Panc1 (cell line): ENCODE results near the gene NOA1.

Experiments
- CTCF ChIP-seq: fragments of 450-650 bp; IDR thresholded peaks from 2 replicates; pipeline ENCODE4 v1.5.1; 2017; ENCODE audit warnings: mild to moderate bottlenecking
- REST ChIP-seq, 2 experiments: IDR thresholded peaks; 2 replicates each; pipeline ENCODE4 v1.6.1; 2011 to 2012; ENCODE audit warnings: low read depth in 2 of 2, control low read depth in 1 of 2, low read length in 1 of 2, mild to moderate bottlenecking in 1 of 2, moderate library complexity in 1 of 2; ENCODE audit not compliant: insufficient read depth in 1 of 2

GRCh38 chr4:56986192-56986591 lies 8.8 kb upstream of the NOA1 start:
- TF ChIP-seq REST (IDR thresholded peaks at IDR 0.05; ENCODE audit: insufficient read depth in 1 of 2, low read depth in 2 of 2, low read length in 1 of 2) (no peak), CTCF (no peak)
